ENCODE results near the gene PCBD1.
A peak's percentile ranks its signal among the peaks of the same experiment; 100 is the strongest.

DNA sequence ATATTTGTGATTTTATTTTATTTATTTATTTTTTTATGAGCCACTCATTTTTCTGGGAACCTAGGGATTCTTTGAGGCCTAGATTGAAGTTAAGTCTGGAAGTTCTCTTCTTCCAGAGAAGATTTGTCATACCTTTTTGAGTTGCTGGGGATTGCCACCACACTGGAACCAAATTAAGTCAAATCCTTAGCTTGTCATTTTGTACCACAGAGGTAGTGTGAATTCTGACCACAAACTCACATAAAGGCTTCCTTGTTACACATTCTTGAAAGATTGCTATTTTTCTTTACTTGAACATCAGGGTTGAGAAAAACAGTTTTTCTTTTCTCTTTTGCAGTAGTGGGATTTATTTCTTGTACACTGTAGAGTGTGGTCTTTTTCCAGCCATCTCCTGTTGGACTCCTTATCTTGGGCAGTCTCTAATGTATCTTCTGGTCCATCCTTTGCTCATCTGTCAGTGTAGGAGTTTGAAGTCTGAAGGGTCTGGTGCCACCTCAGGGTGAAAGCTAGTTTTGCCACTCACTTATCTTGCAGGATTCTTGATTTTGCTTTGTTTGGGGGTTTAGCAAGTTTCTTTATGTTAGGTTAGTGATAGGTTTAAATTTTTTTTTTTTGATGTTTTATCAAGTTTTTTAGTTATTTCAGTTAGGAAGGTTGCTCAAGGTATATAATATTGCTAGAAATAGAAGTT lies 24.8 kb downstream of the PCBD1 start:
- TF ChIP-seq CTCF (IDR thresholded peaks at IDR 0.05; ENCODE audit: low read length), result peak; percentile 23; the same call in 1 of the 2 replicates
- TF ChIP-seq EZH2phosphoT487 (IDR thresholded peaks at IDR 0.05; ENCODE audit: low read length), result no peak

All from MM.1S (cell line).